WI38 (cell line): ENCODE measurements around the gene PTPRT.

Experiments
- H3K4me3 ChIP-seq: 2 replicates; pipeline ENCODE4 v1.5.1; 2011; ENCODE audit warnings: low read depth, mild to moderate bottlenecking, control low read depth, low read length
- CTCF ChIP-seq: IDR thresholded peaks from 2 replicates; pipeline ENCODE4 v1.5.1; 2012; ENCODE audit warnings: low read depth, mild to moderate bottlenecking, control low read depth, low read length

Gene PTPRT

GRCh38 chr20:42043921-42044320 lies 1145.8 kb downstream of the PTPRT start:
- no peak overlapping the region for H3K4me3 ChIP-seq
- no peak for TF ChIP-seq CTCF

GRCh38 chr20:42041000-42041565 lies 1148.6 kb downstream of the PTPRT start:
- TF ChIP-seq CTCF, result no peak
- H3K4me3 ChIP-seq, result no peak overlapping the region

DNA sequence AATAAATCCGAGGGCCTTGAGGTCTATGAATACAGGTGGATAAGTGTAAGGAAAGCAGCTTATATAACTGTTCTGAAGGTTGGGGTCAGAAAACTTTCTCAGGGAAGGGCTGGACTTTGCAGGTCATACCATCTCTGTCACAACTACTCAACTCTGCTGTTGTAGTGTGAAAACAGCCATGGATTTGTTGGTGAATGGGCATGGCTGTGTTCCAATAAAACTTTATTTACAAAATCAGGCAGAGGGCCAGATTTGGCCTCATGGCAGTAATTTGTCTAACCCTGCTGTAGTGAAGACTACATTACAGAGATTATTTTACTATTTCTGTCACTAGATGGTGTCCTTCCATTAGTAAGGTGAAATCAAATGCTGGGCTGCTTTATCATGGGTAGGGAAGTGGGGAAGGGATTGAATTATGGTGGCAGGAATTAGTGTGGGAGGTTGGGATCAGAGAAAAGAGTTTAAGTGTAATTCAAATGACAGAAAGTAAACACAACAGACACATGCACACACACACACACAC lies 1161.9 kb downstream of the PTPRT start:
- no peak for TF ChIP-seq CTCF
- H3K4me3 ChIP-seq, result no peak overlapping the region

- TF ChIP-seq CTCF, result no peak
- no peak overlapping the region for H3K4me3 ChIP-seq
Observed at GRCh38 chr20:42026599-42026998, 1163.1 kb downstream of the PTPRT start.

DNA sequence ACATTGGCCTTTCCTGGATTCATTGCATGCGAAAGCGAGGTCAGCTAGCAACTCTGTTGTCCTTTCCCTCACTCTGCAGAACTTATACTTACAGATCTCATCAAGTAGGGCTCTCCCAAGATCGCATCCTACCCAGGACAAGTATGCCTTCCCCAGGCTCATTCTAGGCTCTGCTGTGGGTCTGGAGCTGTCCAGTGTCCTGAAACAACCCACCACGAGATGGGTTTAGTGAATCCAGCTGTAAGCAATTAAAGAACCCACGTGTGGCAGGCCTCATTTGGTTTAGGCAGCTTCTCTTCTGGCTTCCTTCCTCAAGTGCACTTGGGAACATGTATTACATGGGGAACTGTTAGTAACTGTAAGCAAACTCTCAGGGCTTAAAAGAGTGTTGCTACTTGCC lies 1165.1 kb downstream of the PTPRT start:
- no peak overlapping the region for H3K4me3 ChIP-seq
- no peak for TF ChIP-seq CTCF
